ENCODE measurements around the gene EWSR1.

Gene EWSR1

GRCh38 chr22:29314537-29315285 is 46.6 kb downstream of the EWSR1 start:
- Histone ChIP-seq H3K36me3 (ENCODE audit: control insufficient read depth in 2 of 2, insufficient read depth in 1 of 2, low read length in 2 of 2) (no peaks in the 10 kb centered on the region), H3K4me1 (ENCODE audit: control insufficient read depth, insufficient read depth, low read length) (peaks cover 14% of the 10 kb centered on the region), H3K4me3 (ENCODE audit: low read depth, low read length) (peak overlapping the region; percentile 40), H3K9me3 (ENCODE audit: control insufficient read depth, insufficient read depth, low read depth, low read length) (no peaks in the 10 kb centered on the region), H3K27ac (ENCODE audit: extremely low read depth, low read depth, low read length) (no peak overlapping the region; the same call in 1 of the 2 replicates)
- POLR2A ChIA-PET = interaction anchor here (1.1 to 1.8 kb wide), 2 partner anchors 8 to 20 kb away, joined by 3 to 4 read pairs; partner anchors contain the start of gene GAS2L1
- CTCF ChIA-PET = interaction anchor here (0.6 to 0.9 kb wide), 2 partner anchors 9 to 52 kb away, joined by 3 read pairs; no protein-coding TSS in a partner anchor
- no peak for TF ChIP-seq PRDM6 (tag by site-specific recombination; IDR thresholded peaks at IDR 0.05)
- TF ChIP-seq ZNF214 (tag by site-specific recombination; IDR thresholded peaks at IDR 0.05; ENCODE audit: borderline replicate concordance) = no peak
- TF ChIP-seq ZNF416 (tag by site-specific recombination; IDR thresholded peaks at IDR 0.05) = no peak
- TF ChIP-seq ZNF518A (tag by site-specific recombination; conservative IDR thresholded peaks at IDR 0.05; ENCODE audit: low read depth) = no peak
- TF ChIP-seq KLF8 (tag by site-specific recombination; IDR thresholded peaks at IDR 0.05) = no peak; the same call in 1 of the 2 replicates
- TF ChIP-seq ZBTB26 (tag by site-specific recombination; optimal IDR thresholded peaks at IDR 0.05) = peak; percentile 92
- no peak for TF ChIP-seq ZNF843 (tag by site-specific recombination; IDR thresholded peaks at IDR 0.05)
- no peak for TF ChIP-seq ZNF155 (tag by site-specific recombination; IDR thresholded peaks at IDR 0.05)
- TF ChIP-seq ZBTB17 (tag by site-specific recombination; IDR thresholded peaks at IDR 0.05) = peak; percentile 42; the same call in 1 of the 2 replicates
- TF ChIP-seq ZNF571 (tag by site-specific recombination; IDR thresholded peaks at IDR 0.05) = no peak
- TF ChIP-seq SP7 (tag by site-specific recombination; IDR thresholded peaks at IDR 0.05) = peak; percentile 50; the same call in 1 of the 2 replicates
- TF ChIP-seq ZNF785 (tag by site-specific recombination; IDR thresholded peaks at IDR 0.05) = no peak
- TF ChIP-seq ZBTB44 (tag by site-specific recombination; IDR thresholded peaks at IDR 0.05) = no peak
- TF ChIP-seq ZNF621 (tag by site-specific recombination; IDR thresholded peaks at IDR 0.05) = no peak
- TF ChIP-seq ZNF157 (tag by site-specific recombination; IDR thresholded peaks at IDR 0.05) = no peak
- peak; percentile 61; the same call in 1 of the 2 replicates for TF ChIP-seq ZEB2 (tag by site-specific recombination; IDR thresholded peaks at IDR 0.05)
- no peak for TF ChIP-seq ZNF501 (tag by site-specific recombination; IDR thresholded peaks at IDR 0.05)
- no peak for TF ChIP-seq ZSCAN16 (tag by site-specific recombination; IDR thresholded peaks at IDR 0.05)
- no peak for TF ChIP-seq ZNF645 (tag by site-specific recombination; IDR thresholded peaks at IDR 0.05)
- no peak for TF ChIP-seq ZNF623 (tag by site-specific recombination; IDR thresholded peaks at IDR 0.05)
- no peak for TF ChIP-seq ZNF132 (tag by site-specific recombination; IDR thresholded peaks at IDR 0.05; ENCODE audit: borderline replicate concordance)
- TF ChIP-seq ZNF169 (tag by site-specific recombination; IDR thresholded peaks at IDR 0.05) = no peak
- no peak for TF ChIP-seq MEIS1 (CRISPR knock-in tag; IDR thresholded peaks at IDR 0.05; ENCODE audit: borderline replicate concordance)
- no peak for TF ChIP-seq ZNF114 (tag by site-specific recombination; IDR thresholded peaks at IDR 0.05)
- TF ChIP-seq EGR2 (tag by site-specific recombination; IDR thresholded peaks at IDR 0.05; ENCODE audit: low read depth) = peak; percentile 53; the same call in 1 of the 2 replicates
- peak; percentile 35; the same call in 1 of the 2 replicates for TF ChIP-seq ZNF394 (tag by site-specific recombination; IDR thresholded peaks at IDR 0.05; ENCODE audit: borderline replicate concordance)
- TF ChIP-seq ZNF776 (tag by site-specific recombination; IDR thresholded peaks at IDR 0.05; ENCODE audit: borderline replicate concordance) = no peak
- TF ChIP-seq ZNF530 (tag by site-specific recombination; IDR thresholded peaks at IDR 0.05; ENCODE audit: low read depth) = no peak

Measured in HEK293 (cell line).